CD4-positive, alpha-beta T cell treated with Interleukin-1 beta for 1 hour (primary cell): ENCODE data around the gene BBS2.
"Not testable (repeated sequence)": the region's sequence is repeated elsewhere in the genome, so short reads cannot be mapped to it uniquely, and the experiment has no call there.

Source experiments
- DNase-seq, 2 donors: peaks; one replicate each; pipeline ENCODE4 v3.0.0-alpha.2; 2020 to 2022

Gene BBS2

GRCh38 chr16:56518425-56518824, 1.4 kb downstream of the BBS2 start:
- no peak for DNase-seq

- no peak for DNase-seq
These were observed 2.6 kb downstream of the BBS2 start for GRCh38 chr16:56517206-56517605.

GRCh38 chr16:56515665-56516064, 4.2 kb downstream of the BBS2 start:
- DNase-seq: no peak

- DNase-seq: no peak
These were observed 5.0 kb downstream of the BBS2 start for GRCh38 chr16:56514845-56515244.

- DNase-seq: peak; percentile 55 to 62
These were observed 5.9 kb downstream of the BBS2 start for GRCh38 chr16:56513972-56514371.

GRCh38 chr16:56513091-56513490, 6.7 kb downstream of the BBS2 start:
- no peak for DNase-seq

- no peak for DNase-seq
These were observed 7.8 kb downstream of the BBS2 start for GRCh38 chr16:56512025-56512424.

- no peak for DNase-seq
These were observed 9.3 kb downstream of the BBS2 start for GRCh38 chr16:56510544-56510943.

- no peak for DNase-seq
These were observed 12.9 kb downstream of the BBS2 start for GRCh38 chr16:56506941-56507340.

GRCh38 chr16:56505181-56505580, 14.6 kb downstream of the BBS2 start:
- DNase-seq: no peak

- DNase-seq: no peak
These were observed 26.0 kb downstream of the BBS2 start for GRCh38 chr16:56493815-56494214.

- no peak for DNase-seq
These were observed 26.7 kb downstream of the BBS2 start for GRCh38 chr16:56493126-56493525.

GRCh38 chr16:56491657-56492261, 28.1 kb downstream of the BBS2 start:
- DNase-seq: no peak

- not testable (repeated sequence) for DNase-seq
These were observed 31.0 kb downstream of the BBS2 start for GRCh38 chr16:56488868-56489267.

- no peak for DNase-seq
These were observed 31.8 kb downstream of the BBS2 start for GRCh38 chr16:56488035-56488434.

GRCh38 chr16:56483394-56483793, 36.4 kb downstream of the BBS2 start:
- no peak for DNase-seq

- DNase-seq: no peak
These were observed 37.1 kb downstream of the BBS2 start for GRCh38 chr16:56482683-56483236.

- no peak for DNase-seq
These were observed 38.2 kb downstream of the BBS2 start for GRCh38 chr16:56481468-56482122.

GRCh38 chr16:56480776-56481467, 38.9 kb downstream of the BBS2 start:
- no peak for DNase-seq

- DNase-seq: no peak
These were observed 40.4 kb downstream of the BBS2 start for GRCh38 chr16:56479469-56479868.

GRCh38 chr16:56478281-56479049, 41.4 kb downstream of the BBS2 start:
- no peak for DNase-seq

GRCh38 chr16:56477096-56477878, 42.5 kb downstream of the BBS2 start:
- no peak for DNase-seq
